Skin epidermis (tissue), 12 donors: Measurements from ENCODE around the gene COL6A6.
A peak's percentile ranks its signal among the peaks of the same experiment; 100 is the strongest.

ENCODE experiments used
- H3K27ac ChIP-seq, 21 experiments: fragments of 200-600 bp; sonication (generic) in 11 of 21; one replicate each; pipeline ENCODE4 v1.5.0; 2020; ENCODE audit warnings: mild to moderate bottlenecking in 3 of 21, inconsistent platforms in 2 of 21, moderate library complexity in 2 of 21
- H3K4me3 ChIP-seq, 7 experiments: fragments of 200-600 bp; sonication (generic) in 2 of 7; one replicate each; pipeline ENCODE4 v1.5.0; 2020; ENCODE audit warnings: inconsistent platforms in 2 of 7, mild to moderate bottlenecking in 2 of 7, moderate library complexity in 1 of 7

The COL6A6 gene, protein sequence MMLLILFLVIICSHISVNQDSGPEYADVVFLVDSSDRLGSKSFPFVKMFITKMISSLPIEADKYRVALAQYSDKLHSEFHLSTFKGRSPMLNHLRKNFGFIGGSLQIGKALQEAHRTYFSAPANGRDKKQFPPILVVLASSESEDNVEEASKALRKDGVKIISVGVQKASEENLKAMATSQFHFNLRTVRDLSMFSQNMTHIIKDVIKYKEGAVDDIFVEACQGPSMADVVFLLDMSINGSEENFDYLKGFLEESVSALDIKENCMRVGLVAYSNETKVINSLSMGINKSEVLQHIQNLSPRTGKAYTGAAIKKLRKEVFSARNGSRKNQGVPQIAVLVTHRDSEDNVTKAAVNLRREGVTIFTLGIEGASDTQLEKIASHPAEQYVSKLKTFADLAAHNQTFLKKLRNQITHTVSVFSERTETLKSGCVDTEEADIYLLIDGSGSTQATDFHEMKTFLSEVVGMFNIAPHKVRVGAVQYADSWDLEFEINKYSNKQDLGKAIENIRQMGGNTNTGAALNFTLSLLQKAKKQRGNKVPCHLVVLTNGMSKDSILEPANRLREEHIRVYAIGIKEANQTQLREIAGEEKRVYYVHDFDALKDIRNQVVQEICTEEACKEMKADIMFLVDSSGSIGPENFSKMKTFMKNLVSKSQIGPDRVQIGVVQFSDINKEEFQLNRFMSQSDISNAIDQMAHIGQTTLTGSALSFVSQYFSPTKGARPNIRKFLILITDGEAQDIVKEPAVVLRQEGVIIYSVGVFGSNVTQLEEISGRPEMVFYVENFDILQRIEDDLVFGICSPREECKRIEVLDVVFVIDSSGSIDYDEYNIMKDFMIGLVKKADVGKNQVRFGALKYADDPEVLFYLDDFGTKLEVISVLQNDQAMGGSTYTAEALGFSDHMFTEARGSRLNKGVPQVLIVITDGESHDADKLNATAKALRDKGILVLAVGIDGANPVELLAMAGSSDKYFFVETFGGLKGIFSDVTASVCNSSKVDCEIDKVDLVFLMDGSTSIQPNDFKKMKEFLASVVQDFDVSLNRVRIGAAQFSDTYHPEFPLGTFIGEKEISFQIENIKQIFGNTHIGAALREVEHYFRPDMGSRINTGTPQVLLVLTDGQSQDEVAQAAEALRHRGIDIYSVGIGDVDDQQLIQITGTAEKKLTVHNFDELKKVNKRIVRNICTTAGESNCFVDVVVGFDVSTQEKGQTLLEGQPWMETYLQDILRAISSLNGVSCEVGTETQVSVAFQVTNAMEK (N-terminal part only)

GRCh38 chr3:130516645-130517512, at the start of gene COL6A6:
Gene COL6A6 (plus strand): TSS chr3:130517177. CDS start chr3:130560365, 43,188 bp downstream.
- Histone ChIP-seq H3K27ac (peak within 1 kb of the TSS in 6 of 21 experiments; percentile 23 to 69 (median 34)), H3K4me3 (peak within 1 kb of the TSS; percentile 10 to 32 (median 15))

- no peak overlapping the region for H3K27ac ChIP-seq
- H3K4me3 ChIP-seq, result no peak overlapping the region
These were observed 48.7 kb upstream of the COL6A6 start for GRCh38 chr3:130468311-130468710.

DNA sequence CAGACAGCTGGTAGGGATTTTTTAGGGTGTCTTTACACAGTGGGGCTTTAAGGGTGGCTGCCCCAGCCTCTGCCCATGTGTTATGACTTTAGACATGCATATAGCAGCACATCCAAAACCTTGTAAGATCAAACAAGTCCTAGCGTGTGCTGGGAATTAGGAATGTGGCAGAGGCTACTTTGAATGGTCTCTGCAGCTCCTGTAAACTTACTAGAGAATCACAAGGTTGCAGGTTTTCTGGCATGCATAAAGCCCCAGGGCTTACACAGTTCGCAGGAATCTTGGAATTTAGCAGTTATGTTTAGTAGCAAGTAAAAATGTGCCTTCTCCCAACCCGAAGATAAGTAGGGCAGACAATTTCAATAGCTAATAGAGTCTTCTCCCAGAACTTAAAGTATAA, 46.9 kb upstream of the COL6A6 start:
- Histone ChIP-seq H3K27ac (no peak overlapping the region), H3K4me3 (no peak overlapping the region)

- H3K4me3 ChIP-seq, result no peak overlapping the region
- no peak overlapping the region for H3K27ac ChIP-seq
These were observed 43.6 kb upstream of the COL6A6 start for GRCh38 chr3:130473416-130473815.

GRCh38 chr3:130480736-130481135, 36.2 kb upstream of the COL6A6 start:
- H3K27ac ChIP-seq, result no peak overlapping the region

GRCh38 chr3:130488288-130488687, 28.7 kb upstream of the COL6A6 start:
- no peak overlapping the region for H3K4me3 ChIP-seq
- peak overlapping the region in 2 of 21 experiments; percentile 31 to 49 for H3K27ac ChIP-seq

More at GRCh38 chr3:130480736-130481135, 36.2 kb upstream of the COL6A6 start:
- no peak overlapping the region for H3K4me3 ChIP-seq

GRCh38 chr3:130488769-130489450, 28.1 kb upstream of the COL6A6 start:
- no peak overlapping the region for H3K4me3 ChIP-seq
- peak overlapping the region in 2 of 21 experiments; percentile 31 to 49 for H3K27ac ChIP-seq

DNA sequence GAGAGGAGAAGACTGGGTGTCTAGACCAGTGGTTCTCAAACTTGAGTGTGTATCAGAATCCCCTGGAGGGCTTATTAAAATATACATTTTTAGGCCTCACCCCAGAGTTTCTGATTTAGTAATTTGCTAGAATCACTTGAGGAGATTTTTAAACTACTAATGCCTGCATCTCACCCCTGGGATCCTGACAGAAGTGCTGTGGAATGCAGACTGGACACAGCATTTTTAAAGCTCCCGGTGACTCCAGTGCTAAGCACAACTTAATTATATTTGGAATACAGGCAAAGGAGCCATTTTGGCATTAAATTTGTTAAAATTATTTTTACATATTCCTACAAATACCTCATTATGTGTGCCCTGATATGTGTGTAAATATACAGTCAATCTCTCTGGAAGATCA, 26.7 kb upstream of the COL6A6 start:
- Histone ChIP-seq H3K4me3 (no peak overlapping the region), H3K27ac (peak overlapping the region in 3 of 21 experiments; percentile 36 to 46 (median 40))

GRCh38 chr3:130491431-130491830, 25.5 kb upstream of the COL6A6 start:
- H3K27ac ChIP-seq, result no peak overlapping the region
- H3K4me3 ChIP-seq, result no peak overlapping the region

GRCh38 chr3:130504701-130505100, 12.3 kb upstream of the COL6A6 start:
- no peak overlapping the region for H3K27ac ChIP-seq
- H3K4me3 ChIP-seq, result no peak overlapping the region

DNA sequence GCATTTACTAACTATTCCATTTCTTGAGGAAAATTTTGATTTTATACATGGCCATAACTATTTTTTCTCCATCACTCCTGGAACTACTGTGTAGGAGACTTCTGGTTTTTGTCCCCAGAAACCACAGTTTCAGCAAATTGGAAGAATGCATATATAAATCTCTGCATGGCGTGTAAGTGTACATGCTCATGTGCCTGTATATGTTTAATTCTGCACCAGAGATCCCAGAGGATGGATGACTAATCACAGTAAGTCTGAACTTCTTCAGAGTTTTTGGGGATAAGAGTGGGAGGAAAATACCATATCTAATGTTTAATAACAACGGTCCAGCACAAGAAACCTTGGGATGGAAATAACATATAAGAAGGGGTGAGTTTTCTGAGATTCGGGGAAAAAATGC, 10.9 kb upstream of the COL6A6 start:
- no peak overlapping the region for H3K4me3 ChIP-seq
- no peak overlapping the region for H3K27ac ChIP-seq

DNA sequence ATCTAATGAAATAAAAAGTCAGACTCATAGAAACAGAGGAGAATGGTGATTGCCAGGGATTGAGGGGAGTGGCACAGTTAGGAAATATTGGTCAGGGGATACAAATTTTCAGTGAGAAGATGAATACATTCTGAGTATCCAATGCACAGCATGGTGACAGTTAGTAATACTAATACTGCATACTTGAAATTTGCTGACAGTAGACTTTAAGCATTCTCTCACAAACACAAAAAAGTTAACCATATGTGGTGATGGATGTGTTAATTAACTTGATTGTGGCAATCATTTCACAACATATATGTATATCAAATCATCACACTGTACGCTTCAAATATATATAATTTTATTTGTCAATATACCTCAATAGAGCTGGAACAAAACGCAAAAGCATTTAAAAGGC, 9.2 kb upstream of the COL6A6 start:
- Histone ChIP-seq H3K27ac (no peak overlapping the region), H3K4me3 (no peak overlapping the region)

GRCh38 chr3:130509008-130509407, 8.0 kb upstream of the COL6A6 start:
- H3K27ac ChIP-seq, result no peak overlapping the region

DNA sequence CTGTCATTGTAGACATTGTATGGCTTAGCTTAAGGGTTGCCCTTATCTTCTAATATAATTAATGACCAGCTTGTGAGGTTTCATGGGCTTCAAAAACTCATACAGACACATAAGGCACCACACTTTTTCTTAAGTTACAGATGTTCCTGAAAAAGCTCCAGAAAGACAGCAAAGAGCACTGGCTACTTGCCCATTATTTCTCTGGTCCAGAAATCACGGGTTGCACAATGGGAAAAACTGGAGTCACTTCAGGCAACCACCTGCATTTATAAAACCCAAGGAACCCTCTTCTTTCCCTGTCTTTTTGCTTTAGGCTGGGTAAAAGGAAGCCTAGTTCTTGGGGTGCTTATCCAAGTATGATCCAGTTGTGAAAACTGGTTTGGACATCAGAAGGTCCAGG, 2.3 kb upstream of the COL6A6 start:
- no peak overlapping the region for H3K27ac ChIP-seq
- no peak overlapping the region for H3K4me3 ChIP-seq

More at GRCh38 chr3:130509008-130509407, 8.0 kb upstream of the COL6A6 start:
- H3K4me3 ChIP-seq, result no peak overlapping the region

DNA sequence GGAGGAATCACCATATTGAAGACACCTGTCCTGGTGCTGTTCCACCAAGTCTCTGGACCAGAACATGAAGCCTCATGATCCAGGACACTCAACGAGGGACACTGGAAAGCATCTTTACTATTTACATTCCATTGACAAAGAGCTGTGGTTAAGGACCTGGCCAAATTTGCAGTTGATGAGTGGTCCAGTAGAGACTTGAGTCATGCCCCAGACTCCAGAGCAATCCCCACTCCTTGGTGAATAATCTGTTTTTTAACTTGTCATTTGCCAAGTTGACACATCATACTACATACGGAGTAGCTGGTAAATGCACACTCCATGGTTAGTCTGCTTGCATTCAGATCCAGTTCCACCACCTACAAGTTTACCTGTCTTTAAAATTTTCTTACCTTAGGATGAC, 1.2 kb upstream of the COL6A6 start:
- no peak overlapping the region for H3K4me3 ChIP-seq
- H3K27ac ChIP-seq, result no peak overlapping the region

- Histone ChIP-seq H3K27ac (peak overlapping the region in 3 of 21 experiments; percentile 26 to 61 (median 27)), H3K4me3 (peak overlapping the region in 4 of 7 experiments; percentile 12 to 32 (median 23))
These were observed 625 bp downstream of the COL6A6 start for GRCh38 chr3:130517602-130518001.

DNA sequence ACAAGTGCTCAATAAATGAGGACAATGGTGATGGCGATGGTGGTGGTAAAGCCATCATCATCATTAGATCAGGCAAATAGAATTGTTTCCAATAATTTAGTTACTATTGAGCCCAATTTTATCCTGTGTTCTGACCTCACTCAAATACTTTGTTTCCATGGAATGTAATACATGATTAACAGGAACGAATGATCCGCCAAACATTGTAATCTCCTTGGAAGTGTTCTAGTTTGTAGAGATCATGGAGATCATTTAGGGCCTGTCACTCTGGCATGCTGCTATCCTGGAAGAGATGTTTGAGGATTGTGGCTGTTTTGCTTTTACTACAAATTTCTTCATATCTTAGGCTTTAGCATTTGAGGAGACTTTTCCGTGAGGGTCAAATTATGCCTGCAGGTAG, 2.8 kb downstream of the COL6A6 start:
- H3K4me3 ChIP-seq, result no peak overlapping the region

GRCh38 chr3:130522399-130522798, 5.4 kb downstream of the COL6A6 start:
- no peak overlapping the region for H3K4me3 ChIP-seq
- no peak overlapping the region for H3K27ac ChIP-seq

More for the DNA sequence above, 2.8 kb downstream of the COL6A6 start:
- H3K27ac ChIP-seq, result no peak overlapping the region
